Fibroblast of pulmonary artery (primary cell): ENCODE measurements around the gene DCXR.

Experiments
- DNase-seq: peaks from one replicate; pipeline ENCODE4 v3.0.0-alpha.2; 2010; ENCODE audit warnings: low read depth
- H3K4me3 ChIP-seq: replicated peaks from 2 replicates; pipeline ENCODE4 v1.5.1; 2011; ENCODE audit warnings: low read depth, mild to moderate bottlenecking, control low read depth, low read length, moderate library complexity
- CTCF ChIP-seq: IDR thresholded peaks from 2 replicates; pipeline ENCODE4 v1.5.1; 2011; ENCODE audit warnings: mild to moderate bottlenecking, control low read depth, low read length, inconsistent platforms; ENCODE audit errors: missing control alignments

Gene DCXR

GRCh38 chr17:82004517-82005455 lies 32.7 kb downstream of the DCXR start:
- no peak overlapping the region for H3K4me3 ChIP-seq
- no peak for DNase-seq
- no peak for TF ChIP-seq CTCF

DNA sequence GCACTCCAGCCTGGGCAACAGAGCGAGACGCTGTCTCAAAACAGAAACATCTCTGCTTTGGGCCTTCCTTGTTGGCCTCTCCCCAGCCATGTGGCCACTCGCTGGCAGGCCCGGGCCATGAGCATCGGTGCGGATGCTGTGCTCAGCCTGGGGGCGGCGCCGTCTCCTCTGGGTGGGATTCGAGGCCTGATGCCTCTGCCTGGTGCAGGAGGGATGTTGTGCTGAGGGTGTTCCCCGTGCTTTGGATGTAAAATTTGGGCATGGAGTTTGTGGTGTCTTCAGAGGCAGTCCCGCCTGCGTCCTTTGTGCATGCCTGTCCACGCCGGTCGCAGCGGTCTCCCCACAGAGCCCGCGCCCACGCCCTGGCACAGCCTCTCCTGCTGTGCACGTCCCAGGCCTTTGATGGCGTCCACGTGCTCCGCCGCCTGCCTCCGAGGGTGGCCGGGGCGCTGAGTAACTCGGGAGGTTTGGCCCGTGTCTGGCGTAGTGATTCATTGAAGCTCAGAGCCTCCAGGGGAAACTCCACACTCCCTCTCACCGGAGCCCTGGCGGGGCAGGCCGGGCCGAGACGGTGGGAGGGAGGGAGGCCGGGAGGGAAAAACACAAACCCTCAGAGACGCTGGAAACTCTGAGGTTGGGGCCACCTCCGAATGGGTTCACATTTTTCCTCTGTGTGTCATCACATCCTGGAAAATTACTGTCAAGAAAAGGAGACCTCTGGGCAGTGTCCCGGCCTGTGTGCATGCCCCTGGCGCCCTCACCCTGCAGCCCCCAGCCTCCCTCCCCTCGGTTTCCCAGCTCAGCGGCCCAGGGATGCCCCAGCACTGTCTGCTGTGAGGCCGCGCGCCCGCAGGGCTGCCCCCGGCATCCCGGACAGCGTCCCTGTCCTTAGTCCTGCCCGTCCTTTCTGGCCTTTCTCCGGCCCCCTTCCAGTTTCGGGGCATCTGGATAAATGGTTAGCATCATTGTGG lies 33.8 kb downstream of the DCXR start:
- peak; percentile 94 for DNase-seq
- no peak for TF ChIP-seq CTCF
- no peak overlapping the region for H3K4me3 ChIP-seq

DNA sequence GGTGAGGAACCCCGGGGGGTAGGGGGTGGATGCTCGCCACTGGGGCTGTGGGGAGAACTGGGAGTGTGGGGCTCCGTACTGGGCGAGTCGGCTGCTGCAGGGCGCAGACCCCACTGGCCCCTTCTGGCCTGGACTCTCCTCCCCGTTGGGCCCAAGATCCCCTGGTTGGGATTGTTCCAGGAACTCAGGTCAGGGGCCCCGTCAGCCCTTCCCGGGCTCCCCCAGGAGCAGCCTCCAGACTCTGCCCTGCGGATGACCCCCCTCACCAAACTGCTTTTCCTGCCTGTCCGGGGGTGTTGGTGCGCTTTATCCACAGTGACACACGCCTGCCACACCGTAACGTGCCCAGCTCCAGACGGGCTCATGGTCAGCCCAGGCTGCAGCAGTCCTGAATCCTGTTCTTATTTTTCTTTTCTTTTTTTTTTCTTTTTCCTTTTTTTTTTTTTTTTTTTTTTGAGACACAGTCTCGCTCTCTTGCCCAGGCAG lies 35.9 kb downstream of the DCXR start:
- H3K4me3 ChIP-seq = no peak overlapping the region
- DNase-seq = no peak
- TF ChIP-seq CTCF = no peak

GRCh38 chr17:82000803-82001570 lies 36.5 kb downstream of the DCXR start:
- H3K4me3 ChIP-seq = no peak overlapping the region
- TF ChIP-seq CTCF = no peak
- DNase-seq = no peak

GRCh38 chr17:81999976-82000802 lies 37.3 kb downstream of the DCXR start:
- TF ChIP-seq CTCF = no peak
- H3K4me3 ChIP-seq = no peak overlapping the region
- no peak for DNase-seq
